H1 (cell line): ENCODE results near the gene SNRPA1. TPM values are rescaled to one million over a fixed set of nuclear protein-coding genes. Genes with fewer than 3 reads are reported as not detected.

Experiments
- CTCF ChIA-PET: fragments of 300-600 bp; sonication (Branson Sonifier 250); formaldehyde crosslinking; loops from one replicate; lab custom pipeline; 2021; ENCODE audit not compliant: partially characterized antibody; lab: Charles Lee
- POLR2A ChIA-PET: fragments of 300-600 bp; sonication (Branson Sonifier 250); formaldehyde crosslinking; loops from one replicate; lab custom pipeline; 2021; ENCODE audit warnings: inconsistent platforms; ENCODE audit not compliant: partially characterized antibody; lab: Charles Lee
- DNase-seq, 2 experiments: peaks; one replicate each; pipeline versions ENCODE4 v3.0.0 to v3.0.0-alpha.2; 2010 to 2022; ENCODE audit warnings: low spot score in 2 of 2, low read depth in 1 of 2, mixed read lengths in 1 of 2
- FAIRE-seq: peaks from 2 replicates; lab custom pipeline; 2011; peaks lifted over from hg19 to GRCh38; lab: Jason Lieb, UNC
- H2AFZ ChIP-seq: 2 replicates; pipeline ENCODE4 v1.8.1; 2012; ENCODE audit warnings: low read length, inconsistent platforms
- H2AK5ac ChIP-seq: 2 replicates; pipeline ENCODE4 v1.6.1; 2013; ENCODE audit warnings: low read depth, low read length
- H2BK120ac ChIP-seq: replicated peaks from 2 replicates; pipeline ENCODE3; 2013; ENCODE audit warnings: low read depth, low read length, inconsistent platforms
- H2BK12ac ChIP-seq: 2 replicates; pipeline ENCODE4 v1.6.1; 2013; ENCODE audit warnings: low read depth, low read length
- H2BK15ac ChIP-seq: 2 replicates; pipeline ENCODE4 v1.6.1; 2013; ENCODE audit warnings: low read length
- H2BK20ac ChIP-seq: 2 replicates; pipeline ENCODE4 v1.6.1; 2013; ENCODE audit warnings: low read length
- H2BK5ac ChIP-seq: 2 replicates; pipeline ENCODE4 v1.6.1; 2013; ENCODE audit warnings: low read depth, low read length
- H3K14ac ChIP-seq: 2 replicates; pipeline ENCODE4 v1.6.1; 2013; ENCODE audit warnings: inconsistent platforms; ENCODE audit not compliant: insufficient read length
- H3K18ac ChIP-seq: 2 replicates; pipeline ENCODE4 v1.6.1; 2013; ENCODE audit warnings: low read length; ENCODE audit errors: extremely low read depth
- H3K23ac ChIP-seq: 2 replicates; pipeline ENCODE4 v1.6.1; 2013; ENCODE audit warnings: inconsistent platforms; ENCODE audit not compliant: insufficient read length
- H3K23me2 ChIP-seq: 2 replicates; pipeline ENCODE4 v1.6.1; 2013; ENCODE audit warnings: low read depth, low read length
- H3K27ac ChIP-seq: 2 replicates; pipeline ENCODE4 v1.6.1; 2011; ENCODE audit warnings: low read depth, low read length, inconsistent platforms
- H3K27me3 ChIP-seq, 4 experiments: replicated peaks in 1 of 4; 1 replicate in 1 of 4; 2 replicates in 3 of 4; pipeline versions ENCODE4 v1.6.1 to v1.8.1; 2011 to 2013; ENCODE audit warnings: low read length in 3 of 4, mild to moderate bottlenecking in 3 of 4, inconsistent platforms in 2 of 4, mixed read lengths in 2 of 4, moderate library complexity in 1 of 4; ENCODE audit not compliant: control insufficient read depth in 3 of 4, insufficient read depth in 3 of 4; ENCODE audit errors: extremely low read depth in 1 of 4
- H3K36me3 ChIP-seq, 4 experiments: 2 replicates each; pipeline versions ENCODE4 v1.6.1 to v1.8.1; 2011 to 2013; ENCODE audit warnings: mild to moderate bottlenecking in 4 of 4, low read length in 3 of 4, moderate library complexity in 2 of 4, control low read depth in 1 of 4, inconsistent platforms in 1 of 4; ENCODE audit not compliant: insufficient read depth in 4 of 4, control insufficient read depth in 2 of 4
- H3K4ac ChIP-seq: replicated peaks from 2 replicates; pipeline ENCODE3; 2013; ENCODE audit warnings: low read length, low read depth, mixed read lengths, inconsistent platforms; ENCODE audit not compliant: insufficient read length
- H3K4me1 ChIP-seq, 4 experiments: replicated peaks in 1 of 4; 1 replicate in 1 of 4; 2 replicates in 3 of 4; pipeline versions ENCODE4 v1.6.1 to v1.8.1; 2011 to 2013; ENCODE audit warnings: low read length in 3 of 4, inconsistent platforms in 2 of 4, mixed read lengths in 1 of 4; ENCODE audit not compliant: insufficient read depth in 4 of 4, control insufficient read depth in 3 of 4
- H3K4me2 ChIP-seq, 2 experiments: 2 replicates each; pipeline versions ENCODE4 v1.6.1 to v1.8.1; 2011 to 2013; ENCODE audit warnings: low read depth in 2 of 2, low read length in 2 of 2, control low read depth in 1 of 2, inconsistent platforms in 1 of 2, mild to moderate bottlenecking in 1 of 2; ENCODE audit not compliant: insufficient read depth in 1 of 2
- H3K4me3 ChIP-seq, 4 experiments: fragments of 200-600, 300-600 bp in 1 of 4; sonication (generic), shearing (Covaris generic), sonication (Bioruptor Twin) in 1 of 4; 2 replicates each; pipeline versions ENCODE4 v1.5.1 to v1.8.1; 2011 to 2016; ENCODE audit warnings: low read length in 4 of 4, low read depth in 3 of 4, control low read depth in 2 of 4, inconsistent platforms in 2 of 4, mild to moderate bottlenecking in 2 of 4, mixed read lengths in 1 of 4, moderate library complexity in 1 of 4; ENCODE audit not compliant: insufficient read depth in 2 of 4; ENCODE audit errors: extremely low read depth in 1 of 4
- H3K56ac ChIP-seq: replicated peaks from 2 replicates; pipeline ENCODE3; 2013; ENCODE audit warnings: low read depth, mild to moderate bottlenecking, mixed read lengths, low read length, inconsistent platforms; ENCODE audit not compliant: insufficient read length
- H3K79me1 ChIP-seq: 2 replicates; pipeline ENCODE4 v1.6.1; 2013; ENCODE audit warnings: low read depth, low read length, control low read depth
- H3K79me2 ChIP-seq, 2 experiments: 2 replicates each; pipeline versions ENCODE4 v1.6.1 to v1.8.1; 2012 to 2013; ENCODE audit warnings: low read length in 2 of 2, mild to moderate bottlenecking in 2 of 2, inconsistent platforms in 1 of 2; ENCODE audit not compliant: insufficient read depth in 2 of 2, control insufficient read depth in 1 of 2
- H3K9ac ChIP-seq, 4 experiments: replicated peaks in 1 of 4; 1 replicate in 1 of 4; 2 replicates in 3 of 4; pipeline versions ENCODE4 v1.6.1 to v1.8.1; 2011 to 2013; ENCODE audit warnings: low read depth in 3 of 4, low read length in 3 of 4, control low read depth in 2 of 4, mild to moderate bottlenecking in 2 of 4, moderate library complexity in 2 of 4, inconsistent platforms in 1 of 4; ENCODE audit errors: extremely low read depth in 1 of 4
- H3K9me3 ChIP-seq, 2 experiments: 2 replicates each; pipeline versions ENCODE4 v1.6.1 to v1.8.1; 2012 to 2013; ENCODE audit warnings: mild to moderate bottlenecking in 2 of 2, moderate library complexity in 2 of 2, control low read depth in 1 of 2, inconsistent platforms in 1 of 2, low read depth in 1 of 2, low read length in 1 of 2, mixed read lengths in 1 of 2; ENCODE audit not compliant: insufficient read depth in 2 of 2
- H4K20me1 ChIP-seq, 2 experiments: replicated peaks in 1 of 2; 2 replicates each; pipeline versions ENCODE3 to v1.8.1; 2011 to 2013; ENCODE audit warnings: inconsistent platforms in 2 of 2, low read length in 2 of 2, mild to moderate bottlenecking in 1 of 2; ENCODE audit not compliant: insufficient read depth in 2 of 2, control insufficient read depth in 1 of 2
- H4K5ac ChIP-seq: 2 replicates; pipeline ENCODE4 v1.6.1; 2013; ENCODE audit warnings: low read length, low read depth, mixed read lengths, inconsistent platforms; ENCODE audit not compliant: insufficient read length
- H4K8ac ChIP-seq: 2 replicates; pipeline ENCODE4 v1.8.0; 2013; ENCODE audit warnings: mild to moderate bottlenecking, moderate library complexity, low read length, inconsistent platforms; ENCODE audit not compliant: insufficient read depth; ENCODE audit errors: extremely low read depth
- H4K91ac ChIP-seq: replicated peaks from 2 replicates; pipeline ENCODE3; 2013; ENCODE audit warnings: low read length, mixed read lengths, inconsistent platforms; ENCODE audit not compliant: insufficient read length
- ASH2L ChIP-seq: fragments of 200-600, 300-600 bp; sonication (generic); IDR thresholded peaks from one replicate; pipeline ENCODE4 v1.7.1; 2017; ENCODE audit warnings: low read length
- ATF3 ChIP-seq: IDR thresholded peaks from 2 replicates; pipeline ENCODE4 v1.6.1; 2011; ENCODE audit warnings: low read depth, mild to moderate bottlenecking, low read length; ENCODE audit not compliant: insufficient read depth
- E2F6 ChIP-seq: IDR thresholded peaks from 2 replicates; pipeline ENCODE4 v1.6.1; 2012; ENCODE audit warnings: inconsistent platforms
- EP300 ChIP-seq, 2 experiments: IDR thresholded peaks; 1 replicate in 1 of 2; 2 replicates in 1 of 2; pipeline ENCODE4 v1.6.1; 2011 to 2012; ENCODE audit warnings: low read depth in 2 of 2, low read length in 2 of 2, mild to moderate bottlenecking in 2 of 2, borderline replicate concordance in 1 of 2, inconsistent platforms in 1 of 2, moderate library complexity in 1 of 2
- EZH2 ChIP-seq: fragments of 200-600 bp; sonication (generic); IDR thresholded peaks from 2 replicates; pipeline ENCODE4 v1.7.1; 2012; ENCODE audit warnings: low read depth, mild to moderate bottlenecking, moderate library complexity, low read length, inconsistent platforms; ENCODE audit not compliant: severe bottlenecking
- HDAC2 ChIP-seq, 2 experiments: fragments of 300-600 bp in 1 of 2; sonication (generic) in 1 of 2; IDR thresholded peaks; 2 replicates each; pipeline ENCODE4 v1.6.1; 2011 to 2012; ENCODE audit warnings: low read depth in 2 of 2, low read length in 2 of 2, mild to moderate bottlenecking in 2 of 2, moderate library complexity in 2 of 2, borderline replicate concordance in 1 of 2, inconsistent platforms in 1 of 2
- HDAC6 ChIP-seq: IDR thresholded peaks from one replicate; pipeline ENCODE4 v1.7.1; 2012; ENCODE audit warnings: low read depth, mild to moderate bottlenecking, inconsistent platforms, low read length, moderate library complexity
- RAD21 ChIP-seq, 2 experiments: IDR thresholded peaks in 1 of 2; conservative IDR thresholded peaks in 1 of 2; 2 replicates each; pipeline ENCODE4 v1.6.1; 2011; ENCODE audit warnings: low read depth in 2 of 2, low read length in 2 of 2, improper control_type of control experiment in 1 of 2, inconsistent platforms in 1 of 2, mild to moderate bottlenecking in 1 of 2, moderate library complexity in 1 of 2
- RXRA ChIP-seq: IDR thresholded peaks from 2 replicates; pipeline ENCODE4 v1.6.1; 2011; ENCODE audit warnings: low read depth, mild to moderate bottlenecking, low read length, moderate library complexity; ENCODE audit not compliant: insufficient read depth
- TAF1 ChIP-seq: IDR thresholded peaks from 2 replicates; pipeline ENCODE4 v1.6.1; 2011; ENCODE audit warnings: mild to moderate bottlenecking, low read depth, low read length
- ZNF274 ChIP-seq: IDR thresholded peaks from 2 replicates; pipeline ENCODE4 v1.7.0; 2012; ENCODE audit warnings: low read length, borderline replicate concordance; ENCODE audit errors: extremely low read depth
- WGBS, 2 experiments: shearing (Covaris generic) in 1 of 2; methylation state at CpG; one replicate each; pipeline versions ENCODE4 v1.1.6 to v1.1.7; 2013 to 2015; ENCODE audit warnings: low lambda C conversion rate in 2 of 2, mixed read lengths in 2 of 2, inconsistent platforms in 1 of 2, low coverage in 1 of 2, missing lambda C conversion rate in 1 of 2; ENCODE audit not compliant: insufficient replicate concordance in 2 of 2, insufficient coverage in 1 of 2, insufficient read length in 1 of 2; ENCODE audit errors: extremely low coverage in 1 of 2, missing lambda C conversion rate in 1 of 2; 5-methylcytosine and 5-hydroxymethylcytosine counted together
- polyA plus RNA-seq, 7 experiments: library from polyadenylated mRNA; depleted of rRNA in 3 of 7; stranded (reverse) in 5 of 7; unstranded in 2 of 7; fragments of >200 nt in 5 of 7; fragments of 200-250 nt in 2 of 7; gene quantifications; 1 replicate in 5 of 7; 2 replicates in 1 of 7; 4 replicates in 1 of 7; pipeline versions ENCODE4 v1.2.1 to v1.2.3, GENCODE V29; 2011 to 2013; ENCODE audit warnings: missing spikeins in 2 of 7, mixed read lengths in 2 of 7
- total RNA-seq: library from RNA; stranded (reverse); fragmentation: NEBNext Ultra II Directional; extraction: Animal tissue kit (Norgen Biotek cat#: 25700); gene quantifications from 2 replicates; pipeline ENCODE4 v1.2.1, GENCODE V29; 2021

The SNRPA1 gene
- total and polyA plus RNA-seq, 2 of the 8 experiments (the other 6 are each of a cell fraction or from before 2014, with no cell fraction given): 140 to 221 TPM

GRCh38 chr15:101264011-101264410, 31.0 kb downstream of the SNRPA1 start:
- no peak overlapping the region for H2BK120ac ChIP-seq
- H3K18ac ChIP-seq: no peak overlapping the region
- H4K5ac ChIP-seq: no peak overlapping the region
- no peak overlapping the region for H3K4me3 ChIP-seq
- DNase-seq (peak in 1 of 2 experiments; percentile 31), FAIRE-seq (no peak)
- H2BK5ac ChIP-seq: no peak overlapping the region
- no peak overlapping the region for H2BK20ac ChIP-seq
- no peak overlapping the region for H2AFZ ChIP-seq
- no peak overlapping the region for H3K4me2 ChIP-seq
- H3K27ac ChIP-seq: no peak overlapping the region
- CTCF ChIA-PET: interaction anchor here (0.9 to 2.5 kb wide), 3 partner anchors 164 to 256 kb away, joined by 3 to 12 read pairs (median 3); no protein-coding TSS in a partner anchor
- no peak overlapping the region for H3K4ac ChIP-seq
- H2AK5ac ChIP-seq: no peak overlapping the region
- peak overlapping the region; percentile 60; the same call in 1 of the 2 replicates for H2BK12ac ChIP-seq
- POLR2A ChIA-PET: interaction anchor here (1.0 to 1.1 kb wide), 2 partner anchors 9 to 30 kb away, joined by 3 to 4 read pairs; no protein-coding TSS in a partner anchor
- peaks cover 0 to 2% (median 0%) of the 10 kb centered on the region in 4 experiments; a peak in 1 of 7 replicates for H3K4me1 ChIP-seq
- H3K79me1 ChIP-seq: no peaks in the 10 kb centered on the region
- no peaks in the 10 kb centered on the region for H3K23me2 ChIP-seq
- H3K9ac ChIP-seq: no peak overlapping the region
- no peak overlapping the region for H3K56ac ChIP-seq
- H3K36me3 ChIP-seq: 0 out of 8 replicates have a peak, but pooled peaks cover 0 to 2% (median 0%) of the 10 kb centered on the region in 4 experiments
- WGBS, 2 experiments: 98% methylated on average over 4 of the region's 4 CpGs; no CpG with 5 or more reads in 1 of the 2 experiments
- H3K79me2 ChIP-seq: no peaks in the 10 kb centered on the region
- no peak overlapping the region for H3K14ac ChIP-seq
- H3K9me3 ChIP-seq: no peaks in the 10 kb centered on the region
- H4K91ac ChIP-seq: no peak overlapping the region
- peaks cover 0 to under 1% of the 10 kb centered on the region in 2 experiments for H4K20me1 ChIP-seq
- H4K8ac ChIP-seq: no peak overlapping the region; the same call in 1 of the 2 replicates
- H3K23ac ChIP-seq: no peak overlapping the region
- no peaks in the 10 kb centered on the region for H3K27me3 ChIP-seq
- no peak overlapping the region for H2BK15ac ChIP-seq
- TF ChIP-seq EZH2 (no peak), ATF3 (no peak), ZNF274 (no peak), HDAC2 (IDR thresholded peaks at IDR 0.05; ENCODE audit: borderline replicate concordance in 1 of 2, low read depth in 2 of 2, low read length in 2 of 2) (no peak), RAD21 (IDR thresholded peaks at IDR 0.05 in 1 of 2, conservative IDR thresholded peaks at IDR 0.05 in 1 of 2; ENCODE audit: low read depth in 2 of 2, low read length in 2 of 2) (no peak), RXRA (no peak), ASH2L (no peak), EP300 (IDR thresholded peaks at IDR 0.05; ENCODE audit: borderline replicate concordance in 1 of 2, low read depth in 2 of 2, low read length in 2 of 2) (no peak), HDAC6 (no peak), TAF1 (no peak), E2F6 (no peak)
